ENCODE results near the gene PHACTR1. TPM values are rescaled to one million over a fixed set of nuclear protein-coding genes. Genes with fewer than 3 reads are reported as not detected.

The PHACTR1 gene
- total and polyA plus RNA-seq, 12 donors, result 6.3 to 150 (median 79.9) TPM

- H3K27ac ChIP-seq, result no peak overlapping the region
- peaks cover 0 to 10% (median 0%) of the 10 kb centered on the region in 9 donors for H3K4me1 ChIP-seq
- intact Hi-C loops (cut with DNase I), result loop anchor here in 1 of 10 donors (10.0 kb wide), 1 partner anchor 91 kb away; no protein-coding TSS in a partner anchor
- DNase-seq (no peak), ATAC-seq (peak in 1 of 8 donors; percentile 32)
- H3K27me3 ChIP-seq, result no peaks in the 10 kb centered on the region
- peaks cover 0 to 84% (median 20%) of the 10 kb centered on the region in 9 donors for H3K36me3 ChIP-seq
- 80 to 84% methylated on average over 4 of the region's 4 CpGs for WGBS, 2 donors
- TF ChIP-seq CTCF (IDR thresholded peaks at IDR 0.05), result no peak
- no peak overlapping the region for H3K4me3 ChIP-seq
- peaks cover 0 to 19% (median 8%) of the 10 kb centered on the region in 11 donors for H3K9me3 ChIP-seq
Measured at GRCh38 chr6:13286181-13286580, 569.6 kb downstream of the PHACTR1 start.

GRCh38 chr6:13287104-13287503 lies 570.5 kb downstream of the PHACTR1 start:
- WGBS, 2 donors, result 90 to 97% methylated on average over 7 of the region's 7 CpGs
- Histone ChIP-seq H3K4me3 (no peak overlapping the region), H3K4me1 (peaks cover 0 to 10% (median 0%) of the 10 kb centered on the region in 9 donors), H3K27me3 (no peaks in the 10 kb centered on the region), H3K27ac (no peak overlapping the region), H3K9me3 (peaks cover 0 to 19% (median 8%) of the 10 kb centered on the region in 11 donors), H3K36me3 (peaks cover 0 to 85% (median 23%) of the 10 kb centered on the region in 9 donors)
- intact Hi-C loops (cut with DNase I), result loop anchor here in 1 of 10 donors (10.0 kb wide), 1 partner anchor 92 kb away; no protein-coding TSS in a partner anchor
- no peak for ATAC-seq
- TF ChIP-seq CTCF (IDR thresholded peaks at IDR 0.05), result no peak
- DNase-seq, result no peak

GRCh38 chr6:13288481-13288880 lies 571.9 kb downstream of the PHACTR1 start:
- no peak overlapping the region for H3K4me3 ChIP-seq
- no peak for TF ChIP-seq CTCF (IDR thresholded peaks at IDR 0.05)
- H3K27me3 ChIP-seq, result no peaks in the 10 kb centered on the region
- DNase-seq (no peak), ATAC-seq (no peak)
- WGBS, 2 donors, result 90 to 97% methylated on average over 9 of the region's 9 CpGs
- peaks cover 0 to 87% (median 30%) of the 10 kb centered on the region in 9 donors for H3K36me3 ChIP-seq
- peaks cover 0 to 10% (median 0%) of the 10 kb centered on the region in 9 donors for H3K4me1 ChIP-seq
- H3K9me3 ChIP-seq, result peaks cover 0 to 19% (median 8%) of the 10 kb centered on the region in 11 donors
- intact Hi-C loops (cut with DNase I), result loop anchor here in 1 of 10 donors (10.0 kb wide), 1 partner anchor 94 kb away; no protein-coding TSS in a partner anchor
- H3K27ac ChIP-seq, result no peak overlapping the region

GRCh38 chr6:13288969-13289391 lies 572.4 kb downstream of the PHACTR1 start:
- no peak overlapping the region for H3K27ac ChIP-seq
- H3K27me3 ChIP-seq, result no peaks in the 10 kb centered on the region
- intact Hi-C loops (cut with DNase I), result loop anchor here in 1 of 10 donors (10.0 kb wide), 1 partner anchor 94 kb away; no protein-coding TSS in a partner anchor
- 85 to 91% methylated on average over 13 of the region's 13 CpGs for WGBS, 2 donors
- peaks cover 0 to 19% (median 8%) of the 10 kb centered on the region in 11 donors for H3K9me3 ChIP-seq
- peaks cover 0 to 87% (median 30%) of the 10 kb centered on the region in 9 donors for H3K36me3 ChIP-seq
- ATAC-seq (peak in 1 of 8 donors; percentile 12), DNase-seq (no peak)
- H3K4me3 ChIP-seq, result no peak overlapping the region
- TF ChIP-seq CTCF (IDR thresholded peaks at IDR 0.05), result no peak
- H3K4me1 ChIP-seq, result peaks cover 0 to 10% (median 0%) of the 10 kb centered on the region in 9 donors
